Measurements from ENCODE around the gene VPS8. TPM values are rescaled to one million over a fixed set of nuclear protein-coding genes. Genes with fewer than 3 reads are reported as not detected.

The VPS8 gene
- total RNA-seq, 2 experiments from 2014 or later: 47.6 to 51.8 TPM

DNA sequence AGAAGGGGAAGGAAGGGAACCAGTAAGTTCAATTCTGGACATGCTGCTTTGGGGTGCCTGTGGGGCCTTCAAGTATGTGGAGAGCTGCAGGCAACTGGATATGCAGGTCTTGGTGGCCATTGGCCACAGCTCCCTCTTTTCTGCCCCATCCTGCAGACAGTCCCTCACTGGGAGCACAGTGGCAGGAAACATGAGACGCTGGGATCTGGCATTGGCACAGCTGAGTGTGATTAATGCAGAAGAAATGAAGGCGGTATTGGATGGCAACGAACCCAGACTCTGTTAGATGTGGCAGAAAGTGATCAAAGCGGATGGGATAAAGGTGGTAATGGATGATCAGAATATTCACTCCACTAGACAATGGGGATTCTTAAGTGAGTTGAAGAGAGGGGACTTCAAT, 23.2 kb upstream of the VPS8 start:
- ChIA-PET CTCF (no interaction called here), POLR2A (no interaction called here)
- no peaks in the 10 kb centered on the region for H3K36me3 Mint-ChIP-seq (ENCODE audit: low read depth)
- H3K4me3 Mint-ChIP-seq: no peak overlapping the region
- H3K27ac Mint-ChIP-seq: no peak overlapping the region
- DNase-seq: no peak
- H3K9me3 Mint-ChIP-seq (ENCODE audit: insufficient read depth): no peaks in the 10 kb centered on the region
- peaks cover 15% of the 10 kb centered on the region for H3K27me3 Mint-ChIP-seq (ENCODE audit: low read depth)
- no peak for ATAC-seq
- peaks cover 30% of the 10 kb centered on the region for H3K4me1 Mint-ChIP-seq (ENCODE audit: low read depth)

DNA sequence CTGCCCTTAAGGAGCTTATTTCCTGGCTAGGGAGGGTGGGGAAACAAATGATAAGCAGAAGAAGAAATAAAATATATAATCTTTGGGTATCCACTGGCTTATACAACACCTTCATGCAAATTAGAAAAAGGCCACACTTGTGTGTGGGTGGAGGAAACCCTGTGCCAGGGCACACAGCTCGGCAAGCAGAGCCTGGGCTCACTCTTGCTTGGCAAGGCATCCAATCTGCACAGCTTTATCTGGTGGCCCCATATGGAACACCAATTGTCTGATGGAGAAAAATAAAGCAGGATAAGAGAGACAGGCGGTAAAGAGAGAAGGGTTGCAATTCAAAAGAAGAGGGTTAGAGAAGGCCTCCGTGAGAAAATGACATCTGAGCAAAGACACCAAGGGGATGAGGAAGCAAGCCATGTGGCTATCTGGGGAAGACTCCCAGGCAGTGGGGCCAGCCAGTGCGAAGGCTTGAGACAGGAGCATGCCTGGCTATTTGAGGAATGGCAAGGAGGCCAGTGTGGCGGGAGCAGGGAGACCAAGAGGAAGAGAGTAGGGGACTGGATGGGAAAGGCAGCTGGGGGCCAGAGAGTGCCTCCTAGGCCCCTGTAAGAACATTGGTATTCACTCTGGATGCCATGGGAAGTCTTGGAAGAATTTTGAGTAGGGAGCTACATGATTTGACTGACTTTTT, 22.5 kb upstream of the VPS8 start:
- H3K27ac Mint-ChIP-seq: no peak overlapping the region
- H3K27me3 Mint-ChIP-seq (ENCODE audit: low read depth): peaks cover 15% of the 10 kb centered on the region
- ATAC-seq (no peak), DNase-seq (no peak)
- no peak overlapping the region for H3K4me3 Mint-ChIP-seq
- H3K36me3 Mint-ChIP-seq (ENCODE audit: low read depth): no peaks in the 10 kb centered on the region
- H3K4me1 Mint-ChIP-seq (ENCODE audit: low read depth): peaks cover 30% of the 10 kb centered on the region
- ChIA-PET POLR2A (no interaction called here), CTCF (interaction anchor here (1.0 to 1.2 kb wide), 2 partner anchors 14 to 229 kb away, joined by 3 to 4 read pairs; no protein-coding TSS in a partner anchor)
- no peaks in the 10 kb centered on the region for H3K9me3 Mint-ChIP-seq (ENCODE audit: insufficient read depth)

DNA sequence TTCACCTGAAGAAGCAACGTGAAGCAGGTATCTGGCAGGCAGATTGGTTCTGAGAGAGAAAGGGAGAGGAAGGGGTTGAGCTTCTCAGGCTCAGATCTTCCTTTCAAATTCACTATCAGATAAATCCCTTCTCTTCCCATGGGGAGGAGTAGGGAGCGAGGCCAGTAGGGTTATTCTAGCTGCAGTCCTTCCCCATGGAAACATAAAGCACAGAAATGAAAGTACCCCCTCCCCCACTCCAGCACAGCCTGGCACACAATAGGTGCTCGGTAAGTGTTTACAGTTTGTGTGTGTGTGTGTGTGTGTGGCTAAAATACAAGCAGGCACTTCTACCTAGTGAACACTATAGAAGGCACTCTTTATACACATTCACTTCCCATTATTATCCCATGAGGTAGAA, 20.8 kb upstream of the VPS8 start:
- CTCF ChIA-PET: interaction anchor here (1.5 kb wide), 1 partner anchor 12 kb away, joined by 4 read pairs; no protein-coding TSS in a partner anchor
- H3K27ac Mint-ChIP-seq: no peak overlapping the region
- no peaks in the 10 kb centered on the region for H3K36me3 Mint-ChIP-seq (ENCODE audit: low read depth)
- DNase-seq (no peak), ATAC-seq (no peak)
- H3K4me3 Mint-ChIP-seq: no peak overlapping the region
- H3K4me1 Mint-ChIP-seq (ENCODE audit: low read depth): peaks cover 26% of the 10 kb centered on the region
- H3K27me3 Mint-ChIP-seq (ENCODE audit: low read depth): peaks cover 11% of the 10 kb centered on the region
- H3K9me3 Mint-ChIP-seq (ENCODE audit: insufficient read depth): no peaks in the 10 kb centered on the region
- POLR2A ChIA-PET: no interaction called here

DNA sequence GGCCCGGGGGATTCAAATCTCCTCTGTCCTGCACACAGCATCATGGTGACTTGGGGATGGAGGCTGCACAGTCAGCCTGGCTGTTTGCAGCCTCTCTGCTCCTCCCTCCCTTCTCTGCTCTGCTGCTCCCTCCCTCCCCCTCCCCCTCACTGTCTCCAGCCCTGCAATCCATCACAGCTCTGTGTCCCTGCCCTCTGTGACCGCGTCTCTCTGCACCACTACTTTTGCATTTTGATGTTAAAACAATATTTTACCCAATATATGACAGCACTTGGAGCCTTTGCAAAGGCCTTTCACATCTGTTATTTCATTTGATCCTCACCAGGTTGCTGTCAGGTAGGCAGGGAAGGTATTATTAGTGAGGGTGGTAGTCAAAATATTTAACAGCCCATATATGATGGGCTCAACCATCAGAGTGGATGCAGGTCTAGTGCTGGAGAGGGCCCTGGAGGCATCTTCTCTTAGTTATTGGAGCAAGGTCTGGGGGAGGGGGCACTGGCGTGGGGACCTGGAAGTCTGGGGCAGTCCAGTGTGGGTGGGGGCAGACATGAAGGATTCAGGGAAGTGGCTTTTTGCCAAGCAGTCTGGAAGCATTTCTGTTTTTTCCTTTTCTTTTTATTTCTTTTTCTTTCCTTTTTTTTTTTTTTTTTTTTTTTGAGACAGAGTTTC, 16.3 kb upstream of the VPS8 start:
- Mint-ChIP-seq H3K36me3 (ENCODE audit: low read depth) (no peaks in the 10 kb centered on the region), H3K27me3 (ENCODE audit: low read depth) (peaks cover 33% of the 10 kb centered on the region)
- ATAC-seq: no peak

DNA sequence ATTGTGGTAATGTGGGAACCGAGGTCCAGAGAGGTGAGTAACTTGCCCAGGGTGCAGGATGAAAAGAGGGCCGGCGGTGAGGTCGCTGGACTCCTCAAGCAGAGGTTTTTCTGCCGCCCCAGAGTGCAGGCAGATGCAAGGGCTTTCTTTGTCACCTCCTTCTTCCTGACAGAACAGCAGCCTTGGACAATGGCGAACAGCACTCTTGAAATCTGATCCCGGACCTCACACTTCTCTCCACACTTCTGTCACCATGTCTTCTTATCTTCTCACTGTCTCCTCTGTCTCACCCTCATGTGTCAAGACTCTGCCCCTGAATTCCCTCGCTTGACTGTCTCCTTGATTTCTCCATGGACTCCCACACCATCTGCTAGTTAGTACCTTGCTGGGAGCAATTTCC, 15.4 kb upstream of the VPS8 start:
- Mint-ChIP-seq H3K27me3 (ENCODE audit: low read depth) (peaks cover 38% of the 10 kb centered on the region), H3K27ac (no peak overlapping the region), H3K9me3 (ENCODE audit: insufficient read depth) (no peaks in the 10 kb centered on the region), H3K36me3 (ENCODE audit: low read depth) (no peaks in the 10 kb centered on the region), H3K4me1 (ENCODE audit: low read depth) (peaks cover 15% of the 10 kb centered on the region), H3K4me3 (no peak overlapping the region)
- DNase-seq: no peak
- ChIA-PET POLR2A (no interaction called here), CTCF (no interaction called here)
- no peak for ATAC-seq

More for the DNA sequence above, 16.3 kb upstream of the VPS8 start:
- CTCF ChIA-PET: no interaction called here
- Mint-ChIP-seq H3K27ac (no peak overlapping the region), H3K4me1 (ENCODE audit: low read depth) (peaks cover 15% of the 10 kb centered on the region), H3K9me3 (ENCODE audit: insufficient read depth) (no peaks in the 10 kb centered on the region), H3K4me3 (no peak overlapping the region)
- no peak for DNase-seq
- POLR2A ChIA-PET: interaction anchor here (0.8 kb wide), 1 partner anchor 19 kb away, joined by 3 read pairs; no protein-coding TSS in a partner anchor

DNA sequence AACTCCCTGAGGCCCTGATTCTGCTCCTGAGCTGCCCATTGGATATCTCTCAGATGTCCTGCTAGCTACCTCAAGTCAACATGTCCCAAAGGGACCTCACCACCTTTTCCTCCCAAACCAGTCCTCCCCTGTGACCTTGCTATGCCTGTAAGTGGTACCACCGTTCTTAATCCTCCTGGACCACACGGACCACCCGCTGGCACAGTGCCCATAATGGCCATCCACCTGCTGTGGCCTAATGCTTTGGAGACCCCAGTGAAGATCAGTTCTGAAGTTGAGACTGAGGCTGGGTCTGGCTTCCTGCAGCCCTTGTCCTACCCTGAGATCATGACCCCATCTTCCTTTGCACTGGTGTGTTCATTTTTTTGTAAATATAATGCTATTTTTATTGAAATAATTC, 15.0 kb upstream of the VPS8 start:
- Mint-ChIP-seq H3K27ac (no peak overlapping the region), H3K27me3 (ENCODE audit: low read depth) (peaks cover 36% of the 10 kb centered on the region), H3K4me1 (ENCODE audit: low read depth) (peaks cover 15% of the 10 kb centered on the region), H3K9me3 (ENCODE audit: insufficient read depth) (no peaks in the 10 kb centered on the region), H3K4me3 (no peak overlapping the region), H3K36me3 (ENCODE audit: low read depth) (no peaks in the 10 kb centered on the region)
- ChIA-PET CTCF (no interaction called here), POLR2A (no interaction called here)
- DNase-seq (no peak), ATAC-seq (no peak)

DNA sequence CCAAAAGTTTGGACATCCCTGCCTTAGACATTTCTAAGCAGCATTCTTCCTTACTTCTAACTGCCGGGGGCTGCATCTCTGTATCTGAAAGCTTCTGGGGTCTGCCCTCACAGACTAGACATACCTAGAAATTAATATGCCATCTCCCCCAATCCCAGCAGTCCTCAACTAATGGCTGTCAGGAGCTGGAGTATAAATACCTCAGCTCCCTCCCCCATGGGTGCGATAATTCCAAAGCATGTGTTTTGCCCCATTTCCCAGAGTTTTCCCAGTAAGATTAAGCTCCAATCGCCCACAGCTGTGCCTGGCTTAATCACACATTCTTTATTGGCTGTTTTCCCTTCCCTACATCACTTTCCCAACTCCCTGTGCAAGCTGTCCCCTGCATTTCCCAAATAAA, 13.8 kb upstream of the VPS8 start:
- Mint-ChIP-seq H3K4me1 (ENCODE audit: low read depth) (peaks cover 15% of the 10 kb centered on the region), H3K36me3 (ENCODE audit: low read depth) (no peaks in the 10 kb centered on the region), H3K9me3 (ENCODE audit: insufficient read depth) (no peaks in the 10 kb centered on the region), H3K4me3 (no peak overlapping the region), H3K27me3 (ENCODE audit: low read depth) (peaks cover 35% of the 10 kb centered on the region), H3K27ac (no peak overlapping the region)
- ATAC-seq (no peak), DNase-seq (no peak)
- CTCF ChIA-PET: interaction anchor here (2.1 kb wide), 1 partner anchor 10 kb away, joined by 14 read pairs; no protein-coding TSS in a partner anchor
- POLR2A ChIA-PET: no interaction called here

DNA sequence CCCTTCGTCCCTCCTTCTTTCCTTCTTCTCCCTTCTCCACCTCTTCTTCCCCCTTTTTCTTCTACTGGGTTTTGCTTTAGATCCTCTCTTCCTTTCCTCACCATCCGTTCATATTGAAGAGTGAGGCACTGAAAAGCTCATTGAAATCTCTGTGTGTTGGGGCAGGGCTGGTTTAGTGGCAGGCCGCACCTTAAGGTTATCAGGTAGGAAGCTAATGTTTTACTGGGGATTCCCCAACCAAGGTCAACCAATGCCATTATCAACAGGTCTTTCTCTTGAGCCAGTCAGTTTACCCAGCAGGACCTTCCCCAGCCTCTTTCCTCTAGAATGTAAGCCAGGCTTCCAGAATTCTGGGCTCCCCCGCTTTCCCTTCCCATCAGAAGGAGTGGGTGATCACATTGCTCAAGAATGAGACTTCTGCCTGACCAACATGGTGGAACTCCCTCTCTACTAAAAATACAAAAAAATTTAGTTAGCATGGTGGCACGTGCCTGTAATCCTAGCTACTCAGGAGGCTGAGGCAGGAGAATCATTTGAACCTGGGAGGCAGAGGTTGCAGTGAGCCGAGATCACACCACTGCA, 11.5 kb upstream of the VPS8 start:
- Mint-ChIP-seq H3K4me3 (no peak overlapping the region), H3K36me3 (ENCODE audit: low read depth) (no peaks in the 10 kb centered on the region), H3K9me3 (ENCODE audit: insufficient read depth) (no peaks in the 10 kb centered on the region), H3K4me1 (ENCODE audit: low read depth) (peaks cover 4% of the 10 kb centered on the region), H3K27me3 (ENCODE audit: low read depth) (peaks cover 36% of the 10 kb centered on the region), H3K27ac (no peak overlapping the region)
- ChIA-PET CTCF (interaction anchor here (1.2 to 6.0 kb wide), 3 partner anchors 10 to 15 kb away, joined by 3 to 40 read pairs (median 39); partner anchors contain the start of gene VPS8), POLR2A (no interaction called here)
- no peak for ATAC-seq
- no peak for DNase-seq

DNA sequence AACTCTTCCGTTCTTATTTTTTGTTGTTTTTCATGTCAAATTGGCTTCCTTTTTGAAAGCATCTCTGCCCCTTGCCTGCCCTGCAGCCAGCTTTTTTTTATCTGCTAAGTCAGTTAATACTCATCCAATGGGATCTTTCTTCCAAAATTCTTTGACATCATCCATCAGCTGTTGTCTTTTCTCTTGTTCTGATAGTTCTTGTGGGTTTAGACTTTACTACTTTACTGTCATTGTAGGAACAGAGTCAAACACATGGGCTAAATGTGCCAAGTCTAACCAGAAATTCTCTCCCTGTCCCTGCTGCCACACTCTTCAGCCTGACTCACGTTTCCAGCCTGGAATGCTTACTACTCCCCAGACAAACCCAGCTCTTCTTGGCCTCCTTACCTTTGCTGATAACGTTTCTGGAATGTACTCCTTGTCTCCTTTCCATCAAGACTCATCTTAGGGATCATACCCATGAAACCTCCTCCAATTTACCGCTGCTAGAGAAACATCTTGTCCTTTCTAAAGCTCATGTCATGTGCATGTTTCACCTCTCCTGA, 10.7 kb upstream of the VPS8 start:
- no peak overlapping the region for H3K27ac Mint-ChIP-seq
- H3K9me3 Mint-ChIP-seq (ENCODE audit: insufficient read depth): no peaks in the 10 kb centered on the region
- H3K36me3 Mint-ChIP-seq (ENCODE audit: low read depth): no peaks in the 10 kb centered on the region
- H3K4me1 Mint-ChIP-seq (ENCODE audit: low read depth): no peaks in the 10 kb centered on the region
- DNase-seq (no peak), ATAC-seq (no peak)
- no peak overlapping the region for H3K4me3 Mint-ChIP-seq
- ChIA-PET POLR2A (no interaction called here), CTCF (interaction anchor here (0.8 to 6.0 kb wide), 4 partner anchors 9 to 23 kb away, joined by 3 to 40 read pairs (median 21); partner anchors contain the start of gene VPS8)
- peaks cover 37% of the 10 kb centered on the region for H3K27me3 Mint-ChIP-seq (ENCODE audit: low read depth)

DNA sequence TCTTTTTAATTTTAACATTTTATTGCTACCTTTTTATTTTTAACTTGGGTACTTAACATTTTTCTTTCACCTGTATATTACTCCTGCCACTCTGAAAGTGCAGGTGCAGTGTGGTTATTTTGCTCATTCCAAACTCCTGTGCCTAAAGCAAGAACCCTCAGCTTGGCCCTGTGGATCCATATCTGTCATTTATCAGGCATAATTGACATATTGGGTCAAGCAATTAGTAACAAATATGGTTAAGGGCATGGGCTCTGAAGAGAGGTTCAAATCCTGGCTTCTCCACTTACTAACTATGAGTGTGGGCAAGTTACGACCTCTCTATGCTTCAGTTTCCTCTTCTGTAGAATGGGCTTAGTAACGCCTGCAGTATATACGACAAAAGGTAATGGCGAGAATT, 9.8 kb upstream of the VPS8 start:
- ChIA-PET POLR2A (no interaction called here), CTCF (interaction anchor here (0.8 to 6.0 kb wide), 3 partner anchors 11 to 23 kb away, joined by 3 to 40 read pairs (median 39); partner anchors contain the start of gene VPS8)
- no peak for ATAC-seq
- DNase-seq: no peak
- Mint-ChIP-seq H3K27ac (no peak overlapping the region), H3K27me3 (ENCODE audit: low read depth) (peaks cover 36% of the 10 kb centered on the region), H3K4me1 (ENCODE audit: low read depth) (no peaks in the 10 kb centered on the region), H3K4me3 (no peak overlapping the region), H3K36me3 (ENCODE audit: low read depth) (no peaks in the 10 kb centered on the region), H3K9me3 (ENCODE audit: insufficient read depth) (no peaks in the 10 kb centered on the region)

DNA sequence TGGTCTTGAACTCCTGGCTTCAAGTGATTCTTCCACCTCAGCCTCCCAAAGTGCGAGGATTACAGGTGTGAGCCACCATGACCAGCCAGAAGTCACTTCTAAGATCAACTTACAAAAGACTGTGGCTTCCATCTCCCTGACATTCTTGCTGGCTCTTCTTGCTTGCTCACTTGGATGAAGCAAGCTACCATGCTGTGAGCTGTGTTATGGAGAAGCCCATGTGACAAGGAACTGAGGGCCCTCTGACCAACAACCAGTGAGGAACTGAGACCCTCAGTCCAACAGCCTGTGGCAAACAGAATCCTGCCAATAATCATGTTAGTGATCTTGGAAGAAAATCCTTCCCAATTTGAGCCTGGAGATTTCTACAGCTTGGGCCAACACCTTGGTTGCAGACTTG, 7.2 kb upstream of the VPS8 start:
- POLR2A ChIA-PET: no interaction called here
- Mint-ChIP-seq H3K4me1 (ENCODE audit: low read depth) (no peaks in the 10 kb centered on the region), H3K36me3 (ENCODE audit: low read depth) (no peaks in the 10 kb centered on the region), H3K4me3 (no peak overlapping the region), H3K27ac (no peak overlapping the region), H3K27me3 (ENCODE audit: low read depth) (peaks cover 22% of the 10 kb centered on the region), H3K9me3 (ENCODE audit: insufficient read depth) (no peaks in the 10 kb centered on the region)
- ATAC-seq: no peak
- DNase-seq: no peak
- CTCF ChIA-PET: interaction anchor here (1.0 to 6.0 kb wide), 7 partner anchors 8 to 504 kb away, joined by 3 to 40 read pairs (median 8); partner anchors contain the start of gene VPS8
